ENCODE results near the gene SMPX.

The SMPX gene

DNA sequence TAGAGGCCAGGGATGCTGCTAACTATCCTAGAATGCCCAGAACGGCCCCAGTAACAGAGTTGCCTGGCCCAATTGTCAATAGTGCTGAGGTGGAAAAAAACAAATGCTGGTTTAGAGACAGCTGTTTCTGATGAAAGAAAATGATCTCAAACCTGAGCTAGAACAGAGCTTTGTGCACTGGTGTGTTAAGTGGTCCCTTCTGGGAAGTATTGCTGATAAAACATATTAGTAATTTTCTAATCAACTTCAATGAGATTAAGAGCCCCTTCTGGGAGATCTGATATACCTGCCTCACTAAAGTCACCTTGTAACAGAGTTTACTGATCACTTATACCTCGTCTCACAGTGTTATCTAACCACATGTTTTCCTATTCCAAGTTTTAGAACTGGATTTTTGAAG, 42.1 kb downstream of the SMPX start:
- DNase-seq (ENCODE audit: low read depth in 2 of 2, low spot score in 1 of 2): no peak

- DNase-seq (ENCODE audit: low read depth in 2 of 2, low spot score in 1 of 2): no peak
Measured at GRCh38 chrX:21715337-21715736, 42.6 kb downstream of the SMPX start.

- DNase-seq (ENCODE audit: low read depth in 2 of 2, low spot score in 1 of 2): no peak
Measured at GRCh38 chrX:21711848-21712197, 46.1 kb downstream of the SMPX start.

GRCh38 chrX:21711129-21711847, 46.6 kb downstream of the SMPX start:
- no peak for DNase-seq (ENCODE audit: low read depth in 2 of 2, low spot score in 1 of 2)

- no peak for DNase-seq (ENCODE audit: low read depth in 2 of 2, low spot score in 1 of 2)
Measured at GRCh38 chrX:21708116-21708515, 49.8 kb downstream of the SMPX start.

GRCh38 chrX:21705225-21705624, 52.7 kb downstream of the SMPX start:
- no peak for DNase-seq (ENCODE audit: low read depth in 2 of 2, low spot score in 1 of 2)

DNA sequence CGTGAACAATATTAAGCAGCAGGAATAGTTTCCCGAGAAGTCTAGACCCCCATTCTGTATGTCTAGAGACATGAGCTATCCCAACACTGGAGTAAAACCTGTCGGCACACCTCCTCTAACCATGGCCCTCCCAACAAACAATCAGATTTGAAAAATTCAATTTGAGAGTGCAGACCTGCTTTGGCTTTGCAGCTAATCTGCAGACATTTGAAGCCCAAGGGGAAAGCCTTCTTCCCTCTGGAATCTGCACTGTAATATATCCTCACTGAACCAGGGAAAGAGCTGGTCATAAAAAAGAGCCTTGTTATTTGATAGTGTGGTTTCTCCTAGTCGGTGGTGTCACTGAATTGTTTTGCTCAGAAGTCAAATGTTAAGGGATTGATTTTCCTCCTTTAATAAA, 55.2 kb downstream of the SMPX start:
- no peak for DNase-seq (ENCODE audit: low read depth in 2 of 2, low spot score in 1 of 2)

DNA sequence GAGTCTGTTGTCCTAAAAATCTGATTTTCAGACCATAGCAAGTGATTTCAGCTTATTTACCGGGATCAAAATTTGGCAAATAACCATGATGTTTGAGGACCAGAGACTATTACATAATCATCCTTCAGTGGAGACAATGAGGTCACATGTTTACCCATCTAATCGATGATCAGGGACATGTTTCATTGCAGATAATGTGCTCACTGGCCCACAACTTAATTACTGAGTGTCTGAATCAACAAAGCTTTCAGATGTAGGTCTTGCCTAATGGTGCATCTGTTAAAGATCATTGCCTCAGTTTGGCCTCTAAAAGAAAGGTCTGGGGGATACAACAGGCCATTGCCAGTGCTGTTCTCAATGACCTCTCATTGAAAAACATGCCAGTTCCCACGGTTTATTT, 56.9 kb downstream of the SMPX start:
- no peak for DNase-seq (ENCODE audit: low read depth in 2 of 2, low spot score in 1 of 2)

GRCh38 chrX:21700275-21700674, 57.6 kb downstream of the SMPX start:
- no peak for DNase-seq (ENCODE audit: low read depth in 2 of 2, low spot score in 1 of 2)

GRCh38 chrX:21699136-21699535, 58.8 kb downstream of the SMPX start:
- no peak for DNase-seq (ENCODE audit: low read depth in 2 of 2, low spot score in 1 of 2)

DNA sequence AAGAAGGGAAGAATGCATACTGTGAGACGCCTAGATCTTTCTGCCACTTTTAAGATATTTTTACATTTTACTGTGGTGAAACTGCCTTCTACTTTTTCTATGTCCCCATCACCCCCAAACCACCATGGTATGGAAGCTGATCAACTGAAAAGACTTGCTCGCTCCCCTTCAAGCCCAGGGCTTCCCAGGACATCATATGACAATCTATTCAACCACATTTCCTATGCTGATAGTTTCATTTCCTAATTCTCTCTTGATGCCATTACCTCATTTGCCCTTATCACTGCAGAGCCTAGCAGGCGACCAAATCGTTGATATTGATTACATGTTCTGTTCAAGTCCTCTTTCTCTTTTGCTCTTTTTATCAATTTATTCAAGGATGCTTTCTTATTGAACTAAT, 59.6 kb downstream of the SMPX start:
- DNase-seq (ENCODE audit: low read depth in 2 of 2, low spot score in 1 of 2): no peak

GRCh38 chrX:21691512-21692018, 66.4 kb downstream of the SMPX start:
- DNase-seq (ENCODE audit: low read depth in 2 of 2, low spot score in 1 of 2): no peak

GRCh38 chrX:21683941-21684340, 74.0 kb downstream of the SMPX start:
- DNase-seq (ENCODE audit: low read depth in 2 of 2, low spot score in 1 of 2): no peak

DNA sequence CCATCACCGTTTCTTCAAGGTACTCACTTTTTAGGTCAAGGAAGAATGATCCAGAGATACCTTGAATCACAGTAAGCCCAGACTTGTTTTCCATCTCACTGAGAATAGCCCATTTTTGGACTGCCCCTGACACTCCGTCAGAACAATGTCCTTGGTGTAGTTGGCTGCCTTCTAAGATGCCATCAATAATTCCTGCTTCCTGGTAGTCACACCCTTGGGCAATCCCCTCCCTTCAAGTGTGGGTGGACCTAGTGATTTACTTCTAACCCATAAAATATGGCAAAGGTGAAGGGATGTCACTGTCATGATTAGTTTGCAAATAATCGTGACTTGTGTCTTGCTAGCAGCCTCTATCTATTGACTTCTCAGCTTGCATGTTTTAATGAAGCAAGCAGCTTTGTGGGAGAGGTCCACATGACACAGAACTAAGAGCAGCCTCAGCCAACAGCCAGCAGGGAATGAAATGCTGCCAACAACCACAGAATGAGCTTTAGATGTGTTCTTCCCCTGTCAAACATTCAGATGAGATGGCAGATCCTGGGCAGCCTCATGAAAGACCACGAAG, 79.8 kb downstream of the SMPX start:
- DNase-seq (ENCODE audit: low read depth in 2 of 2, low spot score in 1 of 2): no peak

DNA sequence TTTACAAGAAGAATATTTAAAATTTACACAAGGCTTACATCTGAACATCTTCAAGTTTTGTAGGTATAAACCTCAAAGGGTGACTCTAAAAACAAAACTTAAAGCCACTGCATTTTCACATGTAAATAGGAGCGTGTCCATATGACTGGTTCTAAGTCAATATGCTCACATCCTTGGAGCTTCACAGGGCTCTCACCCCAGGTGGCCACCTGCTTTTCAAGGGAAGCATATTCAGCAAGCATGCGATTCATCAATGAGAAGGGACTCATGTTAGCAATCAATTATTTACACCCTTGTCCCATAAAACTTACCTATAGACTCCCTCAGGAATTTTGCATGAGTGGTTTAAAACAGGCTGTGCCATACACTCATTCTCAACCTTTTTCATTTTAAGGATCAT, 82.0 kb downstream of the SMPX start:
- DNase-seq (ENCODE audit: low read depth in 2 of 2, low spot score in 1 of 2): no peak

DNA sequence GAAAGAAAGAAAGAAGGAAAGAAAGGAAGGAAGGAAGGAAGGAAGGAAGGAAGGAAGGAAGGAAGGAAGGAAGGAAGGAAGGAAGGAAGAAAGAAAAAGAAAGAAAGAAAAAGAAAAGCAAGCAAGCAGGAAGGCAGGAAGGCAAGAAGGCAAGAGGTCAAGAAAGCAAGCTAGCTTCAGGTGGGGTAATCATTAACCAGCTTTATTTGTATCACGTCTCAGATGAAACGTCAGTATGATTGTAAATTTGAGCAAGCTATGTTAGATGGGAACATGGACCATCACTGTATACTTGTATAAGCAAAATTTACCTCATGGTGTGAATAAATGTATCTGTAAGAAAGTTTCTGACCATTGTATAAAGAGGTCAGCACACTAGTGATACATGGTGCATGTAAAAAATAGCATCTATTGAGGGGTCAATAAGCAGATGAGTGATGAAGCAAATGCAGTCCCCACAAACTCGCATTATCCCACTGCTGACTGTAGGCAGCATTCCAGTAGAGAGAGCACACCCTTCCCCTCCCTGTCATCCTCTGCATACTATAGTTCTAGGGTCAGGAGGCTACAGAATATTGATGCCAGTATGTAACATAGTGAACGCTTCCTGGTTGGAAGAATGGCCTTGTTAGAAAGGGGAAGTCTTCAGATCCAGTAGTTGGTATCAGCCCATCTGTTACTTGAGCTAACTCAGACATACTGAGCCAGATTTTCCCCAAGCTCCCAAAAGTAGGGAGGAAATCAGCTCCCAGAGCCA, 83.3 kb downstream of the SMPX start:
- no peak for DNase-seq (ENCODE audit: low read depth in 2 of 2, low spot score in 1 of 2)

GRCh38 chrX:21666679-21667078, 91.2 kb downstream of the SMPX start:
- DNase-seq (ENCODE audit: low read depth in 2 of 2, low spot score in 1 of 2): no peak

DNA sequence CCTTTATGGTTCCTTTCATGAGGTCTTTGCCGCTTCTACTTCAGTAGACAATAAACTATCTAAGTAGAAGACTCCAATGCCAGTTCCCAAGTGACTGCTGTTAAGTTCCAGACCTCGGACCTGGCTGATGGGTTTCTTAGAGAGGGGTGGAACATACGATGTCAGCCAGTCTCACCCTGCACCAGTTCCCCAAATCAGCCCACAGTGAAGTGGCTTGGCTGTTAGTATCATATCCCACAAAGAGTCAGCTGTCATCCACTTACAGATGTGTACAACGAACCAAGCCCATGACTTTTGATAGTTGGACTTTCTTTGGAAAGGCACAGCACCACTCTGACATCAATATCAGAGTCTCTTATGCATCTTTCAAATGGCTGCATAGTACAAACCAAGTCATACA, 91.7 kb downstream of the SMPX start:
- DNase-seq (ENCODE audit: low read depth in 2 of 2, low spot score in 1 of 2): no peak

- no peak for DNase-seq (ENCODE audit: low read depth in 2 of 2, low spot score in 1 of 2)
Measured at GRCh38 chrX:21662761-21663160, 95.2 kb downstream of the SMPX start.

DNA sequence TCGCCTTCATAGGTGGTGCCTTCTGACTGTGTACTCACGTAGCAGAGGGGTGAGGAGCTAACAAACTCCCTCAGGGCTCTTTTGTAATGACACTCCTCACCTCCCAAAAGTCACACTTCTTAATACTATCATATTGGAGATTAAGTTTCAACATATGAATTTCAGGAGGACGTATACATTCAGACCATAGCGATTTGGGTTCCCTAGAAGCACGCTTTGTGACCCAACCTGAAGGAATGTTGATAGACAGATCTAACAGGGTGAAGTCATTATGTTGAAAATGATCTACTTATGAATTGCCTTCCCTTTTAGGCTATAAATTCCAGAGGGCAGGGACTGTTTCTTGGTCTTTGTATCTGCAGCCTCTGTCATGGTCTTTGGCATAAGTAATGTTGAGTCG, 96.6 kb downstream of the SMPX start:
- DNase-seq (ENCODE audit: low read depth in 2 of 2, low spot score in 1 of 2): no peak

DNA sequence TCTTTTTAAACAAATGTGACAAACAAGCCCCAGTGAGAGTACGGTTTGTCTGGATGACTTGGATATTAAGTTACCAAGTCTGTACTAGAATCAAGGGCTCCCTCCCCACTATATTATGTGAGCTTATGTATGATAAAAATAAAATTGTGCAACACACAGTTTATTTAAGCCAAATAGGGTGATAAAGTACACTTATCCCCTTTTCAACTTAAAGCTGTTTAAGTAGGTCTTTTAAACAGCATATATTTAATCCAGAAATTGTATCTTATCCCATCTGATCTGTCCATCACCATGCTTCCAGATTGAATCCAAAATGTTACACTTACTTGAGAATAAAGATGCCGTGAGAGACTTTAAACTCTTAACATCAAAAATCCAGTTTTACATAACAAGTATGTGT, 97.8 kb downstream of the SMPX start:
- no peak for DNase-seq (ENCODE audit: low read depth in 2 of 2, low spot score in 1 of 2)

DNA sequence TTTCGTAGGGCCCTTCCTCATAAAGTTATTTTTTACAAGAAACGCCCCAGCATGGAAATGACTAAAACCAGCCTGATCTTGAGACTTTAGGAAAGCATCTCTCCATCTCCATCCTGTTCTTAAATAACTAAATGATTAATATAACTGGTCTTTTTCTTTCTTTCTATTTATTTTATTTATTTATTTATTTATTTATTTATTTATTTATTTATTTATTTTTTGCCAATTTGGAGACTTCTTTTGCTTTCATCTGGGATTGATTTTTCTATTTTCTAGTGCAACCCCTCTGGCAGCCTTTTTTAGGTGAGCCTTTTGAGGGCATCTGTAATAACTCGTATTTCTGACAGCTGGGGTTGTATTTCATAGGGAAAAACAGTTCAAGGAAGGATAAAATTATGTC, 98.6 kb downstream of the SMPX start:
- no peak for DNase-seq (ENCODE audit: low read depth in 2 of 2, low spot score in 1 of 2)

Data from stimulated activated CD8-positive, alpha-beta memory T cell treated with anti-CD3 and anti-CD28 coated beads, Interleukin-4, amount 100 ng/mL, for 1 hour (primary cell).